Liver (tissue), 3 donors: ENCODE measurements around the gene ARHGEF4.

Experiments
- ATF3 ChIP-seq: IDR thresholded peaks from 2 replicates; pipeline ENCODE4 v1.6.1; 2016; ENCODE audit warnings: antibody characterized with exemption
- CTCF ChIP-seq: fragments of 150-350 bp; IDR thresholded peaks from 2 replicates; pipeline ENCODE4 v1.5.1; 2017; ENCODE audit warnings: improper control_type of control experiment, low read depth, low read length; ENCODE audit not compliant: missing input control
- EGR1 ChIP-seq, 2 donors: IDR thresholded peaks; 2 replicates each; pipeline ENCODE4 v1.6.1; 2016 to 2018; ENCODE audit warnings: antibody characterized with exemption in 2 of 2, low read depth in 2 of 2
- RAD21 ChIP-seq, 2 donors: IDR thresholded peaks; 2 replicates each; pipeline ENCODE4 v1.6.1; 2016; ENCODE audit warnings: antibody characterized with exemption in 2 of 2, mild to moderate bottlenecking in 2 of 2
- SP1 ChIP-seq: IDR thresholded peaks from 2 replicates; pipeline ENCODE4 v1.6.1; 2018; ENCODE audit warnings: antibody characterized with exemption, mild to moderate bottlenecking
- YY1 ChIP-seq: IDR thresholded peaks from 2 replicates; pipeline ENCODE4 v1.6.1; 2016; ENCODE audit warnings: antibody characterized with exemption, mild to moderate bottlenecking
- TF ChIP-seq, protein P1 (sequence below): IDR thresholded peaks from 2 replicates; pipeline ENCODE4 v1.6.1; 2016; ENCODE audit warnings: antibody characterized with exemption, mild to moderate bottlenecking
- TF ChIP-seq, protein P2 (sequence below): IDR thresholded peaks from 2 replicates; pipeline ENCODE4 v1.6.1; 2016; ENCODE audit warnings: antibody characterized with exemption
- TF ChIP-seq, protein P3 (sequence below): IDR thresholded peaks from 2 replicates; pipeline ENCODE4 v1.6.1; 2016; ENCODE audit warnings: antibody characterized with exemption
- donor health status: healthy.
- donor health status: healthy.

DNA sequence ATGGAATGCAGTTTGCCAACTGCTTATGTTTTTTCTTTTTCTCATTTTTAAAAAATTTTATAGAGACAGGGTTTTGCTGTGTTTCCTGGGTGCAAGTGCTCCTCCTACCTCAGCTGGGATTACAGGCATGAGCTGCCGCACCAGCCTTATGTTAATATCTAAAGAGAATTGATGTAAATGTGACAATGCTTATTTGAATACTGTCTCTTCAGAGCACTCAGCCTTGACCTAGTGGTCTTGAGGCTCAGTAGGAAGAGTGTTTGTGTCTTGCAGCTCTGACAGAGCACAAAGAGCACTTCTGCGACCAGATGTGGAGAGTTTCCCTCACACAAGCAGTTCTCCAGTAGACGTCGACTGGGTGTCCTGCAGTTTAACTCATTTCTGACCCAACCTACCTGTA is 55.3 kb downstream of the ARHGEF4 start:
- TF ChIP-seq CTCF (no peak), ATF3 (no peak), RAD21 (IDR thresholded peaks at IDR 0.05) (no peak), EGR1 (IDR thresholded peaks at IDR 0.05; ENCODE audit: low read depth in 2 of 2) (no peak), YY1 (no peak), SP1 (no peak)
- TF ChIP-seq, protein P1, sequence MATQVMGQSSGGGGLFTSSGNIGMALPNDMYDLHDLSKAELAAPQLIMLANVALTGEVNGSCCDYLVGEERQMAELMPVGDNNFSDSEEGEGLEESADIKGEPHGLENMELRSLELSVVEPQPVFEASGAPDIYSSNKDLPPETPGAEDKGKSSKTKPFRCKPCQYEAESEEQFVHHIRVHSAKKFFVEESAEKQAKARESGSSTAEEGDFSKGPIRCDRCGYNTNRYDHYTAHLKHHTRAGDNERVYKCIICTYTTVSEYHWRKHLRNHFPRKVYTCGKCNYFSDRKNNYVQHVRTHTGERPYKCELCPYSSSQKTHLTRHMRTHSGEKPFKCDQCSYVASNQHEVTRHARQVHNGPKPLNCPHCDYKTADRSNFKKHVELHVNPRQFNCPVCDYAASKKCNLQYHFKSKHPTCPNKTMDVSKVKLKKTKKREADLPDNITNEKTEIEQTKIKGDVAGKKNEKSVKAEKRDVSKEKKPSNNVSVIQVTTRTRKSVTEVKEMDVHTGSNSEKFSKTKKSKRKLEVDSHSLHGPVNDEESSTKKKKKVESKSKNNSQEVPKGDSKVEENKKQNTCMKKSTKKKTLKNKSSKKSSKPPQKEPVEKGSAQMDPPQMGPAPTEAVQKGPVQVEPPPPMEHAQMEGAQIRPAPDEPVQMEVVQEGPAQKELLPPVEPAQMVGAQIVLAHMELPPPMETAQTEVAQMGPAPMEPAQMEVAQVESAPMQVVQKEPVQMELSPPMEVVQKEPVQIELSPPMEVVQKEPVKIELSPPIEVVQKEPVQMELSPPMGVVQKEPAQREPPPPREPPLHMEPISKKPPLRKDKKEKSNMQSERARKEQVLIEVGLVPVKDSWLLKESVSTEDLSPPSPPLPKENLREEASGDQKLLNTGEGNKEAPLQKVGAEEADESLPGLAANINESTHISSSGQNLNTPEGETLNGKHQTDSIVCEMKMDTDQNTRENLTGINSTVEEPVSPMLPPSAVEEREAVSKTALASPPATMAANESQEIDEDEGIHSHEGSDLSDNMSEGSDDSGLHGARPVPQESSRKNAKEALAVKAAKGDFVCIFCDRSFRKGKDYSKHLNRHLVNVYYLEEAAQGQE, result no peak
- TF ChIP-seq, protein P2, sequence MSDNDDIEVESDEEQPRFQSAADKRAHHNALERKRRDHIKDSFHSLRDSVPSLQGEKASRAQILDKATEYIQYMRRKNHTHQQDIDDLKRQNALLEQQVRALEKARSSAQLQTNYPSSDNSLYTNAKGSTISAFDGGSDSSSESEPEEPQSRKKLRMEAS, result no peak
- TF ChIP-seq, protein P3, sequence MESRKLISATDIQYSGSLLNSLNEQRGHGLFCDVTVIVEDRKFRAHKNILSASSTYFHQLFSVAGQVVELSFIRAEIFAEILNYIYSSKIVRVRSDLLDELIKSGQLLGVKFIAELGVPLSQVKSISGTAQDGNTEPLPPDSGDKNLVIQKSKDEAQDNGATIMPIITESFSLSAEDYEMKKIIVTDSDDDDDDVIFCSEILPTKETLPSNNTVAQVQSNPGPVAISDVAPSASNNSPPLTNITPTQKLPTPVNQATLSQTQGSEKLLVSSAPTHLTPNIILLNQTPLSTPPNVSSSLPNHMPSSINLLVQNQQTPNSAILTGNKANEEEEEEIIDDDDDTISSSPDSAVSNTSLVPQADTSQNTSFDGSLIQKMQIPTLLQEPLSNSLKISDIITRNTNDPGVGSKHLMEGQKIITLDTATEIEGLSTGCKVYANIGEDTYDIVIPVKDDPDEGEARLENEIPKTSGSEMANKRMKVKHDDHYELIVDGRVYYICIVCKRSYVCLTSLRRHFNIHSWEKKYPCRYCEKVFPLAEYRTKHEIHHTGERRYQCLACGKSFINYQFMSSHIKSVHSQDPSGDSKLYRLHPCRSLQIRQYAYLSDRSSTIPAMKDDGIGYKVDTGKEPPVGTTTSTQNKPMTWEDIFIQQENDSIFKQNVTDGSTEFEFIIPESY, result no peak
